ENCODE results near the gene PERCC1. TPM values are rescaled to one million over a fixed set of nuclear protein-coding genes. Genes with fewer than 3 reads are reported as not detected.
A peak's percentile ranks its signal among the peaks of the same experiment; 100 is the strongest.

PERCC1 gene
- total and polyA plus RNA-seq, 9 of the 15 experiments (the other 6 are each of a cell fraction or from before 2014, with no cell fraction given), result not detected

GRCh38 chr16:1430759-1431496 lies at the start of gene PERCC1 (continued):
- TF ChIP-seq ESRRA (IDR thresholded peaks at IDR 0.05; ENCODE audit: borderline replicate concordance, low read depth), result no peak
- no peak for TF ChIP-seq NR3C1 (CRISPR knock-in tag; IDR thresholded peaks at IDR 0.05)
- peak; percentile 75 for TF ChIP-seq ZBTB33 (CRISPR knock-in tag; IDR thresholded peaks at IDR 0.05)
- TF ChIP-seq HMG20B (CRISPR knock-in tag; IDR thresholded peaks at IDR 0.05), result no peak
- TF ChIP-seq MAZ (CRISPR knock-in tag; conservative IDR thresholded peaks at IDR 0.05 in 1 of 2, IDR thresholded peaks at IDR 0.05 in 1 of 2), result no peak
- peak; percentile 20; the same call in 1 of the 2 replicates for TF ChIP-seq CBFA2T3 (IDR thresholded peaks at IDR 0.05)
- no peak for TF ChIP-seq GABPA (tag; conservative IDR thresholded peaks at IDR 0.05; ENCODE audit: low read depth)
- TF ChIP-seq MXI1 (IDR thresholded peaks at IDR 0.05; ENCODE audit: low read depth, low read length), result no peak
- TF ChIP-seq POLR2AphosphoS5 (IDR thresholded peaks at IDR 0.05; ENCODE audit: control insufficient read depth, insufficient read depth, low read depth, low read length), result no peak
- no peak for TF ChIP-seq SMARCA5 (IDR thresholded peaks at IDR 0.05)

All from K562 (cell line).